ENCODE measurements around the gene MRPL14. TPM values are rescaled to one million over a fixed set of nuclear protein-coding genes. Genes with fewer than 3 reads are reported as not detected.
A peak's percentile ranks its signal among the peaks of the same experiment; 100 is the strongest.

MRPL14 gene
- total RNA-seq, 1 donor from 2014 or later = 57.4 TPM

DNA sequence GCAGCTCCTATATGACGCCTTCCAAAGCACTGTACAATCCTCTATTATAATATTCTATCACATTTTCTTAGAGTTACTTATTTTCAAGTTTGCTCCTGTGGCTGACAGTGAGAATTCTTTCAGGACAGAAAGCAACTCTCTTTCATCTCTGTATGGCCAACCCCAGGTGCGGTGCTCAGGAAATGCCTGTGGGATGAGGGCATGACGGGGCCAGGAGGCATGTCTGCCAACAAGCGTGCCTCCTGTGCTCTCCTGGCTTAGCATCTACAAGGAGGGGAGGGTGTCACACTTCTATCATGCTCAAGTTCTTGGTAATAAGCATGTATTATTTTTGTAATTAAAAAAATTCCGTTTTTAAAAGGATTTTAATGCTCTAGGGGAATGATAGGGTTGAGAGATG lies 11.4 kb downstream of the MRPL14 start:
- H3K9me3 ChIP-seq (ENCODE audit: control insufficient read depth in 3 of 3, low read length in 3 of 3) = no peaks in the 10 kb centered on the region
- peaks cover 67 to 83% (median 83%) of the 10 kb centered on the region in 3 donors for H3K4me1 ChIP-seq (ENCODE audit: control insufficient read depth in 3 of 3, insufficient read depth in 3 of 3, low read length in 3 of 3)
- H3K36me3 ChIP-seq (ENCODE audit: control insufficient read depth in 3 of 3, insufficient read depth in 3 of 3, low read length in 3 of 3) = peaks cover 25 to 28% (median 25%) of the 10 kb centered on the region in 3 donors
- no peaks in the 10 kb centered on the region for H3K27me3 ChIP-seq (ENCODE audit: control insufficient read depth in 3 of 3, insufficient read depth in 3 of 3, low read length in 3 of 3)
- peak overlapping the region in 1 of 3 donors; percentile 33 for H3K4me3 ChIP-seq (ENCODE audit: low read length in 3 of 3)
- H3K27ac ChIP-seq (ENCODE audit: low read depth, low read length) = peak overlapping the region; percentile 78
- peak overlapping the region in 1 of 3 donors; percentile 40 for H3K9ac ChIP-seq (ENCODE audit: low read depth in 1 of 3, low read length in 3 of 3)

DNA sequence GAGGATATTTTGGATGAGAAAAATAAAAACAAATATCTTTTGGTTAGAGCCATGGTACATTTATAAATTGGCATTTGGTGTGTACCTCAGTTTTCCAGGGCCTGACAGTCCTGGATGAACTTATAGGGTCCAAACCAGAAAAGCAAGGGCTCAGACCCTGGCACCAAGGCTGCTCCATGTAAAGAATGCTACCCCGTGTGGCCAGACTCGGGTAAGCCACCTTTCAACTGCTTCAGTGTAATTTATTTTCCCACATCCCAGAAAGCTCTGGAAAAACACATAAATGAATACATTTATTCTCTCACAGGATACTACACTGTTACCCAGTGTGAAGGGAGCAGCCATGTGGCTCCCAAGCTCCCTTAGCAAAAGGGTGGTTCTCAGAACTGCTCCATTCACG lies 13.8 kb downstream of the MRPL14 start:
- H3K27ac ChIP-seq (ENCODE audit: low read depth, low read length) = peak overlapping the region; percentile 34
- peaks cover 25 to 34% (median 25%) of the 10 kb centered on the region in 3 donors for H3K36me3 ChIP-seq (ENCODE audit: control insufficient read depth in 3 of 3, insufficient read depth in 3 of 3, low read length in 3 of 3)
- peak overlapping the region in 1 of 3 donors; percentile 17 for H3K9ac ChIP-seq (ENCODE audit: low read depth in 1 of 3, low read length in 3 of 3)
- H3K4me3 ChIP-seq (ENCODE audit: low read length in 3 of 3) = no peak overlapping the region
- no peaks in the 10 kb centered on the region for H3K9me3 ChIP-seq (ENCODE audit: control insufficient read depth in 3 of 3, low read length in 3 of 3)
- peaks cover 69 to 85% (median 84%) of the 10 kb centered on the region in 3 donors for H3K4me1 ChIP-seq (ENCODE audit: control insufficient read depth in 3 of 3, insufficient read depth in 3 of 3, low read length in 3 of 3)
- H3K27me3 ChIP-seq (ENCODE audit: control insufficient read depth in 3 of 3, insufficient read depth in 3 of 3, low read length in 3 of 3) = no peaks in the 10 kb centered on the region

DNA sequence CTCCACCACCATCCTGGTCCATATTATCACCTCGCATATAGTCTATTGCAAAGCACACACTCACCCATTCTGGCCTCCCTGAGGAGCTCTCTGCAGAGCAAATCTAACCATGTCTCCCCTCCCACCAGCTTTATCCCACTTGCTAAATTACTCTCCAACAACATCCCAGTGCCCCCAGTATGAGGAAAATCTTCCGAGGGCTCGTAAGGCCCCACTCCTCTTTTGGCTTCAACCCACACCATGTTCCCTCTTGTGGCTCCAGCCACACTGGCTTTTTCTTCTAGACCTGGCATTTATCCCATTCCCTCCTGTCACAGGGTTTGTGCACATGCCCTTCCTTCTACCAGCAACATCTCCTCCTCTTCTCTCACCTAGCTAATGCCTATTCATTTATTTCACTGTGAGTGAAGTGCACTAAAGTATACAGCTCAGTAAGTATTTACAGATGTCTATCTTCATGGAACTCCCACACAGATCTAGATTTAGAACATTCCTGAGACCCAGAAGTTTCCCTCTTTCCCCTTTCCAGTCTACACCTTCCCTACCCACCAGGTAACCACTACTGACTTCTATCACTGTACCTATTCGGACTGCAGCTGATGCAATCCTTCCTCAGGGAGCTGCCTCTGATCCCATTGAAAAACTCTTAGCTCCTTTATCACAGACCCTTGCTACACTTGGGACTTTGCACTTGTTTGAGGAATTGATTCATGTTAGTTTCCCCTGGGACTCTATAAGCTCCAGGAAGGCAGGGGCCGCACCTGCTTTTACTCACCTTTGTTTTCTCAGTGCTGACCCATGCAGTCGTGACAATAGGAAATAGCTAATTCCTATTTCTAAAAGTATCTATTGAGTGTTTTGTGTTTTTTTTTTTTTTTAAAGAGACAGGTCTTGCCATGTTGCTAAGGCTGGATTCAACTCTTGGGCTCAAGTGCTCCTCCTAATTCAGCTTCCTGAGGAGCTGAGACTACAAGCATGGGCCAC lies 15.5 kb downstream of the MRPL14 start:
- Histone ChIP-seq H3K36me3 (ENCODE audit: control insufficient read depth in 3 of 3, insufficient read depth in 3 of 3, low read length in 3 of 3) (peaks cover 25 to 34% (median 28%) of the 10 kb centered on the region in 3 donors), H3K4me1 (ENCODE audit: control insufficient read depth in 3 of 3, insufficient read depth in 3 of 3, low read length in 3 of 3) (peaks cover 65 to 81% (median 80%) of the 10 kb centered on the region in 3 donors), H3K27ac (ENCODE audit: low read depth, low read length) (peak overlapping the region; percentile 95), H3K9ac (ENCODE audit: low read depth in 1 of 3, low read length in 3 of 3) (peak overlapping the region in 1 of 3 donors; percentile 28), H3K27me3 (ENCODE audit: control insufficient read depth in 3 of 3, insufficient read depth in 3 of 3, low read length in 3 of 3) (no peaks in the 10 kb centered on the region), H3K4me3 (ENCODE audit: low read length in 3 of 3) (no peak overlapping the region), H3K9me3 (ENCODE audit: control insufficient read depth in 3 of 3, low read length in 3 of 3) (no peaks in the 10 kb centered on the region)

DNA sequence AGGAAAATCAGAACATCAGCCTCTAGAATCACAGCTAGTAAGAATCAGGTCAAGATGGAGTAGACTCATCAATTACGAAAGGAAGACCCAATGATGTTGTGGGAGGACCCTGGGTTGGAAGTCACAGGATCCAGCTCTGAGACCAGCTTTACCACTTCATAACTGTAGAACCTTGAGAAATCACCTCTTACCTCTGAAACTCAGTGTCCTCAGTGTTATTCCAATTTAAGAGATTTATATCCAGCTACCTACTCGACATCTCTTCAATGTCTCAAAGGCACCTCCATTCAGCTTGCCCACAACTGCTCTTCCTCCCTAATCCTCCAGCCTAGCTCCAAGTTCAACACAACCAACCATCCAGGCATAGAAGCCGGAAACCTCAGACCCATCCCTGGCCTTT lies 16.3 kb downstream of the MRPL14 start:
- Histone ChIP-seq H3K36me3 (ENCODE audit: control insufficient read depth in 3 of 3, insufficient read depth in 3 of 3, low read length in 3 of 3) (peaks cover 25 to 34% (median 30%) of the 10 kb centered on the region in 3 donors), H3K4me1 (ENCODE audit: control insufficient read depth in 3 of 3, insufficient read depth in 3 of 3, low read length in 3 of 3) (peaks cover 66 to 82% (median 80%) of the 10 kb centered on the region in 3 donors)

DNA sequence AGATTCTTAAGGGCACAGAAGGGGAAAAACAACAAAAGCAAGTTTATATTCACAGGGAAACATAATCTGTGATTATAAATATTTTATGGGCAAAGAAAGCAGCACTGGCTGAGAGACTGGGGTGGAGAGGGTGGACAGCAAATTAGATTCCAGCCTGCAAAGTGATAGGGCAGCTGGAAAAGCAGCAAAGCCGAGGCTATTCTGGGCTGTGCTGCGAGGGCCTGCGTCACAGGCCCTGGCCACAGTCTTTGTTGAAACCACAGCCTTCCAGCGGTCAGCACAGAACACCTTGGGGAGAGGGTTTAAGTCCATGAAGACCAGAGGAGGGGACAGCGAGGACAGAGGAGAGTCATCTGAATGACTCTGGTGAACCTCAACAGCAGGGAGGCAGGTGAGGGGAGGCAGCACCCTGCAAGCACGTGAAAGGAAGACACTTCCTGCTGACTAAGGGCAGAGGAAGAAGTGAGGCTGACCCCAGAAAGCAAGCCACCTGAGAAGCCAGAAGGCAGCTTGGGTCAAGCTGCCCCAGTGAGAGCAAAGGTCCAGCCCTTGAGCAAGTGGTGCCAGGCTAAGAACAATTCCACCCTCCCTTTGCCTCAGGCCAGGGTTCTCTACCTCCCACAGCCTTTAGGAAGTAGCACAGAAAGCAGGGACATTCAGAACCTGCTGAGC lies 17.1 kb downstream of the MRPL14 start:
- Histone ChIP-seq H3K27me3 (ENCODE audit: control insufficient read depth in 3 of 3, insufficient read depth in 3 of 3, low read length in 3 of 3) (no peaks in the 10 kb centered on the region), H3K9ac (ENCODE audit: low read depth in 1 of 3, low read length in 3 of 3) (peak overlapping the region; percentile 52 to 83 (median 64)), H3K36me3 (ENCODE audit: control insufficient read depth in 3 of 3, insufficient read depth in 3 of 3, low read length in 3 of 3) (peaks cover 24 to 34% (median 30%) of the 10 kb centered on the region in 3 donors), H3K27ac (ENCODE audit: low read depth, low read length) (peak overlapping the region; percentile 95), H3K4me3 (ENCODE audit: low read length in 3 of 3) (peak overlapping the region; percentile 20 to 67 (median 52)), H3K4me1 (ENCODE audit: control insufficient read depth in 3 of 3, insufficient read depth in 3 of 3, low read length in 3 of 3) (peaks cover 66 to 82% (median 80%) of the 10 kb centered on the region in 3 donors), H3K9me3 (ENCODE audit: control insufficient read depth in 3 of 3, low read length in 3 of 3) (no peaks in the 10 kb centered on the region)

More for the DNA sequence above, 16.3 kb downstream of the MRPL14 start:
- Histone ChIP-seq H3K27me3 (ENCODE audit: control insufficient read depth in 3 of 3, insufficient read depth in 3 of 3, low read length in 3 of 3) (no peaks in the 10 kb centered on the region), H3K4me3 (ENCODE audit: low read length in 3 of 3) (peak overlapping the region in 1 of 3 donors; percentile 67), H3K27ac (ENCODE audit: low read depth, low read length) (peak overlapping the region; percentile 95), H3K9ac (ENCODE audit: low read depth in 1 of 3, low read length in 3 of 3) (peak overlapping the region in 1 of 3 donors; percentile 83), H3K9me3 (ENCODE audit: control insufficient read depth in 3 of 3, low read length in 3 of 3) (no peaks in the 10 kb centered on the region)

DNA sequence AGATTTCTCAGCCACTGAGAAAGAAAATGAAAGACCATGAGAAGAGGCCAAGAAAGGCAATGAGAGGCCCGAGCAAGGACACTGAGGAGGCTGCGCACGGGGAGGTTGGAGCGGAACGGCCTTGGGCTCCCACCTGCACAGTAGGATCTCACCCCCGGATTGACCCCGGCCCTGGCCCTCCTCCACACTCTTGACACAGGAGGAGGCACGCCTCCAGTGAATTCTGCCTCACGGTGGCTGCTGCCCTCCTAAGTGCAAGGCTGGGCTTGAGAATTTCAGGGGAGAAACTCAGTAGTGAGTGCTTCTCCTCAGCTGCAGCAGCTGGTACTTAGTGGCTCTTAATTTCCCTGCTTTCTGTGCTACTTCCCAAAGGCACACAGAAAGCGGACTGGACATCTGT lies 18.0 kb downstream of the MRPL14 start:
- no peaks in the 10 kb centered on the region for H3K9me3 ChIP-seq (ENCODE audit: control insufficient read depth in 3 of 3, low read length in 3 of 3)
- H3K4me1 ChIP-seq (ENCODE audit: control insufficient read depth in 3 of 3, insufficient read depth in 3 of 3, low read length in 3 of 3) = peaks cover 75 to 89% (median 88%) of the 10 kb centered on the region in 3 donors
- peak overlapping the region; percentile 52 to 83 (median 64) for H3K9ac ChIP-seq (ENCODE audit: low read depth in 1 of 3, low read length in 3 of 3)
- peak overlapping the region; percentile 95 for H3K27ac ChIP-seq (ENCODE audit: low read depth, low read length)
- peak overlapping the region in 2 of 3 donors; percentile 52 to 58 for H3K4me3 ChIP-seq (ENCODE audit: low read length in 3 of 3)
- no peaks in the 10 kb centered on the region for H3K27me3 ChIP-seq (ENCODE audit: control insufficient read depth in 3 of 3, insufficient read depth in 3 of 3, low read length in 3 of 3)
- H3K36me3 ChIP-seq (ENCODE audit: control insufficient read depth in 3 of 3, insufficient read depth in 3 of 3, low read length in 3 of 3) = peaks cover 26 to 34% (median 27%) of the 10 kb centered on the region in 3 donors

DNA sequence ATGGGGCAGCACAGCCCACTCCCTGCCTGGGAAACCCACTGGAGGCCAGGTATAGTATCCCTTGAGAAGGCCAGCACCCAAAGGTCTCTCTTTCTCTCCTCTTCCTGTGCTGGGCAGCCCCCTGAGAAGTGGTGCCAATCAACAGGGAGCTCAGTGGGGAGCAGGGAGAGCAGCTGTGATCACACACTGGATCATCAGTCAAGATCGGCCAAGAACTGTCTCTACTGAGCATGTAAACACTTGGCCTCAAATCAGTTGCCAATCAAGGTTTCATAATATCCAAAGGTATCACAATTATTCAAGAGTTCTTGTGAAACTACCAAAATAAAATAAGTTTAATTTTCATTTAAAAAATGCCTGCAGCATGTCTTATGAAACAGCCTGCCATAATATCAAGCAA lies 18.8 kb downstream of the MRPL14 start:
- peak overlapping the region in 1 of 3 donors; percentile 9 for H3K4me3 ChIP-seq (ENCODE audit: low read length in 3 of 3)
- peak overlapping the region in 2 of 3 donors; percentile 24 to 71 for H3K9ac ChIP-seq (ENCODE audit: low read depth in 1 of 3, low read length in 3 of 3)
- H3K4me1 ChIP-seq (ENCODE audit: control insufficient read depth in 3 of 3, insufficient read depth in 3 of 3, low read length in 3 of 3) = peaks cover 75 to 89% (median 89%) of the 10 kb centered on the region in 3 donors
- no peaks in the 10 kb centered on the region for H3K27me3 ChIP-seq (ENCODE audit: control insufficient read depth in 3 of 3, insufficient read depth in 3 of 3, low read length in 3 of 3)
- peak overlapping the region; percentile 95 for H3K27ac ChIP-seq (ENCODE audit: low read depth, low read length)
- no peaks in the 10 kb centered on the region for H3K9me3 ChIP-seq (ENCODE audit: control insufficient read depth in 3 of 3, low read length in 3 of 3)
- peaks cover 25 to 32% (median 27%) of the 10 kb centered on the region in 3 donors for H3K36me3 ChIP-seq (ENCODE audit: control insufficient read depth in 3 of 3, insufficient read depth in 3 of 3, low read length in 3 of 3)

DNA sequence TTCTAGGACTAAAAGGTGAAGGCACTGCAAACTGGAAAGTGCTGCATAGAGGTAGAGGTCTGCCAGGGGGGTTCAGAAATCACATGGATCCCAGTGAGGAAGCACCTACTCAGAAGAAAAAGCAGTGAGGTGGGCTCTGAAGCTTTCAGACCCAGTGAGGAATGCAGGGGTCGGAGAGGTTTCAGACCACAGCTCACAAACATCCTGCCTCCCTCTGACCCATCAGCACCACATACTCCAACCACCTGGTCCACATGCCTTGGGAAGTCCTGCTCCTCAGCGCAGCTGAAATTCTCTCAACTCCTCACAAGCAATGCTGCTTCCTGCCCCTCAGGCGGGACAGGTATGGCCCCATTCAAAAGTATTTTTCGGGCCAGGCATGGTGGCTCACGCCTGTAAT lies 20.2 kb downstream of the MRPL14 start:
- Histone ChIP-seq H3K27ac (ENCODE audit: low read depth, low read length) (peak overlapping the region; percentile 95), H3K4me3 (ENCODE audit: low read length in 3 of 3) (no peak overlapping the region), H3K9ac (ENCODE audit: low read depth in 1 of 3, low read length in 3 of 3) (peak overlapping the region in 1 of 3 donors; percentile 40), H3K9me3 (ENCODE audit: control insufficient read depth in 3 of 3, low read length in 3 of 3) (no peaks in the 10 kb centered on the region), H3K4me1 (ENCODE audit: control insufficient read depth in 3 of 3, insufficient read depth in 3 of 3, low read length in 3 of 3) (peaks cover 71 to 87% (median 82%) of the 10 kb centered on the region in 3 donors), H3K36me3 (ENCODE audit: control insufficient read depth in 3 of 3, insufficient read depth in 3 of 3, low read length in 3 of 3) (peaks cover 18 to 25% (median 18%) of the 10 kb centered on the region in 3 donors), H3K27me3 (ENCODE audit: control insufficient read depth in 3 of 3, insufficient read depth in 3 of 3, low read length in 3 of 3) (no peaks in the 10 kb centered on the region)

DNA sequence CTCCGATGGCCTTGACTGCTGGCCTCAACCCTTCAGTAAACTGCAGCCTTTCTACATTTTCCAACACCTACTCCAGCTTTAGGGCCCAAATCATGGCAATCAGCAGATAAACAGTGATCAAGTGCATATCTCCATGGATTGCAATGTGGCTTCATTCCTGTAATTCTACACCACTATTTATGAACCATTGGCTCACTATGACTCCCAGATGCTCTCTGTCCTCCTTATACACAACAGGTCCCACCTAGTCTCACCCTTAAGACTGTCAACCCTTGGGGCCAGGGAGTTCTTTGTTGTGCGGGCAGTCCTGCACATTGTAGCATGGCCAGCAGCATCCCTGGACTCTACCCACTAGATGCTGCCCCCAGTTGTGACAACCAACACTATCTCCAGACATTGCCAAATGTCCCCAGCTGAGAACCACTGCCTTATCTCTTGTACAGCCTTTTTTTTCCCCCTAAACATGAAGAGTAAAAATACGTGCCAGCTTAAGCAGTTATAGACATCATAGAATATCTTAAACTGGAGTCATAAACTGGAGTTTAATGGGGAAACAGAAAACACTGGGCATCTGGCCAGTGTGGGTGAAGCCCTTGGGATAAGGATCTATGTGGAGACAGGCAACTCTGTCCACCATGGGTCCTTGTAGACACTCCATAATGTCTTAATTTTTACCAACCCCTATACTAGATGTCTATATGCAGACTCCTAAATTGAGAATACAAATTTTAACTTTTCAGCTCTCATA lies 21.1 kb downstream of the MRPL14 start:
- H3K36me3 ChIP-seq (ENCODE audit: control insufficient read depth in 3 of 3, insufficient read depth in 3 of 3, low read length in 3 of 3) = peaks cover 11 to 17% (median 12%) of the 10 kb centered on the region in 3 donors

More for the DNA sequence above, 21.1 kb downstream of the MRPL14 start:
- Histone ChIP-seq H3K4me3 (ENCODE audit: low read length in 3 of 3) (peak overlapping the region in 1 of 3 donors; percentile 58), H3K27me3 (ENCODE audit: control insufficient read depth in 3 of 3, insufficient read depth in 3 of 3, low read length in 3 of 3) (no peaks in the 10 kb centered on the region), H3K9me3 (ENCODE audit: control insufficient read depth in 3 of 3, low read length in 3 of 3) (no peaks in the 10 kb centered on the region), H3K4me1 (ENCODE audit: control insufficient read depth in 3 of 3, insufficient read depth in 3 of 3, low read length in 3 of 3) (peaks cover 62 to 83% (median 76%) of the 10 kb centered on the region in 3 donors), H3K27ac (ENCODE audit: low read depth, low read length) (peak overlapping the region; percentile 95), H3K9ac (ENCODE audit: low read depth in 1 of 3, low read length in 3 of 3) (peak overlapping the region in 1 of 3 donors; percentile 8)
